Superior temporal gyrus (tissue), 1 donor: ENCODE results near the gene ARHGAP8.
A peak's percentile ranks its signal among the peaks of the same experiment; 100 is the strongest.

ENCODE experiments used
- DNase-seq: peaks from one replicate; pipeline ENCODE4 v3.0.0-alpha.2; 2016; ENCODE audit errors: extremely low spot score

ARHGAP8 gene

GRCh38 chr22:44726439-44726838 is 25.9 kb upstream of the ARHGAP8 start:
- DNase-seq: no peak

- no peak for DNase-seq
These were observed 25.2 kb upstream of the ARHGAP8 start for GRCh38 chr22:44727148-44727547.

GRCh38 chr22:44727709-44728108 is 24.7 kb upstream of the ARHGAP8 start:
- DNase-seq: no peak

- no peak for DNase-seq
These were observed 23.5 kb upstream of the ARHGAP8 start for GRCh38 chr22:44728761-44729324.

GRCh38 chr22:44729391-44730021 is 22.9 kb upstream of the ARHGAP8 start:
- DNase-seq: peak; percentile 79

GRCh38 chr22:44730022-44730393 is 22.4 kb upstream of the ARHGAP8 start:
- DNase-seq: no peak

GRCh38 chr22:44730490-44731356 is 21.7 kb upstream of the ARHGAP8 start:
- no peak for DNase-seq

- no peak for DNase-seq
These were observed 20.9 kb upstream of the ARHGAP8 start for GRCh38 chr22:44731357-44731970.

GRCh38 chr22:44732017-44732561 is 20.3 kb upstream of the ARHGAP8 start:
- DNase-seq: no peak

- DNase-seq: no peak
These were observed 19.7 kb upstream of the ARHGAP8 start for GRCh38 chr22:44732661-44733060.

GRCh38 chr22:44733426-44734106 is 18.8 kb upstream of the ARHGAP8 start:
- no peak for DNase-seq

- no peak for DNase-seq
These were observed 18.1 kb upstream of the ARHGAP8 start for GRCh38 chr22:44734278-44734677.

GRCh38 chr22:44734801-44735517 is 17.4 kb upstream of the ARHGAP8 start:
- DNase-seq: no peak

GRCh38 chr22:44735518-44736428 is 16.6 kb upstream of the ARHGAP8 start:
- peak; percentile 70 for DNase-seq

- DNase-seq: no peak
These were observed 15.6 kb upstream of the ARHGAP8 start for GRCh38 chr22:44736581-44737405.

GRCh38 chr22:44737406-44738346 is 14.7 kb upstream of the ARHGAP8 start:
- no peak for DNase-seq

GRCh38 chr22:44738347-44738715 is 14.0 kb upstream of the ARHGAP8 start:
- DNase-seq: no peak

- DNase-seq: no peak
These were observed 13.4 kb upstream of the ARHGAP8 start for GRCh38 chr22:44739024-44739423.
